Non-pigmented ciliary epithelial cell (primary cell): ENCODE results near the gene MYO7A.
A peak's percentile ranks its signal among the peaks of the same experiment; 100 is the strongest.

Experiments used
- DNase-seq: peaks from one replicate; pipeline ENCODE4 v3.0.0-alpha.2; 2010; ENCODE audit warnings: low read depth

The MYO7A gene

DNA sequence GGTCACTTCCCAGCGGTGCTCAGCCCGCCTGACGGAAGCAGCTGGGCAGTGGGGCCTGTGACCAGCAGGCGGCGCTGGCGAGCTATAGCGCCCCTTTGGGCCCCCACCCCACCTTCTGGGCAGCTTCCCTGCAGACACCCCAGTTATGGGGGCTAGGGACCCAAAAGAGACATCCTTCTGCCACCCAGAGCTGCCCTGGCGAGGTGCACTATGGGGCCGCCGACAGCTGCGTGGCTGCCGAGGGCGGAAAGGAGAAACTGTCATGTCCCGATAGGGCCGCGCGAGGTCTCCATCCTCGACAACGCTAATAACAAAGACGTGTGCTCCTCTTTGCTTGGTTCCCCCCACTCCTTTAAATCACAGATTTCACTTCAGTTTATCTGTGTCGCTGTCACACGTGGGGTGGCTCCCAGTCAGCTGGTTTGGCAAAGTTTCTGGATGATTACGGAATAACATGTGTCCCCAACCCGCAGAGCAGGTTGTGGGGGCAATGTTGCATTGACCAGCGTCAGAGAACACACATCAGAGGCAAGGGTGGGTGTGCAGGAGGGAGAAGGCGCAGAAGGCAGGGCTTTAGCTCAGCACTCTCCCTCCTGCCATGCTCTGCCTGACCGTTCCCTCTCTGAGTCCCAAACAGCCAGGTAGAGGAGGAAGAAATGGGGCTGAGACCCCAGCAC is 673 bp upstream of the MYO7A start:
- no peak for DNase-seq

DNA sequence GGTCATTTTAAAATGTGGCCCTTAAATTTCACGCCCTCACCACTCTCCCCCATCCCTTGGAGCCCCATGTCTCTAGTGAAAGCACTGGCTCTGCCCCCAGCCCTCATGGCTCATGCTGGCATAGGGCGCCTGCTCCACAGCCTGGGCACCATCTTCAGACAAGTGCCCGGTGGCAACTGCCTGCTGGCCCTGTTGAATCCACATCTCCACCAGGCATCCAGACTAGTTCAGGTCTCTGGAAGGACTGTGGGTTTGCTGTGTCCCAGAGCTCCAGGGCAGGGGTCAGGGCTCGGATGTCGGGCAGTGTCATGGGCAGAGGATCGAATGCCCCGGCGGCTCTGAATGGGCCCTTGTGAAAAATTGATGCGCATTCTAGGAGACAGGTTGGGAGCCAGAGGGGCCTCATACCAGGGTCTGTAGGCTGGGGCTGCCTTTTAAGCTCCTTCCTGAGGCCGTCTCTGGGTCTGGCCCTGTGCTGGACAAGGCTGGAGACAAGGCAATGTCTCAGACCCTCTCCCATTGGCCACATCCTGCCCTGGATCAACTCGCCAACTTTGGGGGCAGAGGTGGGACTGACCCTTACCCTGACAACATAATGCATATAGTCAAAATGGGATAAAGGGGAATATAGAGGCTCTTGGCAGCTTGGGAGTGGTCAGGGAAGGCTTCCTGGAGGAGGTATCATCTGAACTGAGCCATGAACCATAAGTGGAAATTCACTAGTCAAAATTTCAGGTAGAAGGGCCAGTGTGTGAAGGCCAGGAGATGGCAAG is 1.2 kb downstream of the MYO7A start:
- DNase-seq = no peak

DNA sequence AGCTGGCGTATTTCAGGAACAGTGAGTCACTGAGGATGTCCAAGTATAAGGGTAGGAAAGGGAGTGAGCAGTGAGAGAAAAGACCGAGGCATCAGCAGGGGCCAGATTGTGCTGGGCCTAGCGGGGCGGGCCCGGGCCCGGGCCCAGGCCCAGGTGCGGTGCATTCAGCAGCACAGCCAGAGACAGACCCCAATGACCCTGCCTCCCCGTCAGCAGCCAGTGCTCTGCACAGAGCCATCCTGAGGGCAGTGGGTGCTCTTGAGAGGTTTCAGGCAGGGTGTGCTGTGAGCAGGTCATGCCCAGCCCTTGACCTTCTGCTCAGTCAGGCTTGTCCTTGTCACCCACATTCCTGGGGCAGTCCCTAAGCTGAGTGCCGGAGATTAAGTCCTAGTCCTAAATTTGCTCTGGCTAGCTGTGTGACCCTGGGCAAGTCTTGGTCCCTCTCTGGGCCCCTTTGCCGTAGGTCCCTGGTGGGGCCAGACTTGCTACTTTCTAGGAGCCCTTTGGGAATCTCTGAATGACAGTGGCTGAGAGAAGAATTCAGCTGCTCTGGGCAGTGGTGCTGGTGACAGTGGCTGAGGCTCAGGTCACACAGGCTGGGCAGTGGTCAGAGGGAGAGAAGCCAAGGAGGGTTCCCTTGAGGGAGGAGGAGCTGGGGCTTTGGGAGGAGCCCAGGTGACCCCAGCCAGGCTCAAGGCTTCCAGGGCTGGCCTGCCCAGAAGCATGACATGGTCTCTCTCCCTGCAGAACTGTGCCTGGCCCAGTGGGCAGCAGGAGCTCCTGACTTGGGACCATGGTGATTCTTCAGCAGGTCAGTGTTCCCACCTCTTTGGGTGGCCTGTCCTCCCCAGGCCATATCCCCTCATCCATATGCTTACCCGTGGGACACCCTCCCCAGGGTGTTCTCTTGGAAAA is 2.1 kb downstream of the MYO7A start:
- DNase-seq = no peak

DNA sequence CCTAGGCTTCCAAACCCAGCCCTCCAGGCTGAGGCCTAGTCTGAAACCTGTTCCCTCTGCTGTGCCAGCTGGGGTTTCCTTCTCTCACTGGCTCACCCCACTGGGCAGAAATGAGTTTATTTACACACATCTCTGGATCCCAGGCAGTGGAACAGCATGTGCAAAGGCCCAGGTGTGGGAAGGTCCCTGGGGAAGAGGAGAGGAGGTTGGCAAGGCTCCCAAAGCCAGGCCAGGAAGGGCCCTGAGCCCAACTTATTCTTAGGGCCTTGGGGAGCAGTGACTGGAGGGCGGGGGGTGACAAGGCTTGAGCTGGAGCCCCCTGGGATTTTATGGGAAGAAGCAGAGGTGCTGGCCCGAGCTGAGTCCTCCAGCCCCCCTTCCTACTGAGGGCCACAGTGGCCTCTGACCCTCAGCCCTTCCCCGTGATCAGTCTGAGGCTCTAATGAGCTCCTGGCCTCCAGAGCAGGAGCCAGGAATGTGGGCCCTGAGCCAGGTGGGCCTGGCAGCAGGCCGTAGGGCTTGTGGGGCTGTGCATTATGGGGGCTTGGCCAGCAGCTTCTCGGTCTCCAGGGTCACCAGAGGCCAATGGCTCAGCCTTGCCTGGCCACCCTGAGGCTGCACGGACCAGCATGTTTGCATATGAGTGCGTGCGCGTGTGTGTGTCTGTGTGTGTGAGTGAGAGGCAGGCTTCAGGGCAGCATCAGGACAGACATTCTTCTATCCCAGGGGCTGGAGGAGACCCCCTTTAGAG is 2.9 kb downstream of the MYO7A start:
- no peak for DNase-seq

DNA sequence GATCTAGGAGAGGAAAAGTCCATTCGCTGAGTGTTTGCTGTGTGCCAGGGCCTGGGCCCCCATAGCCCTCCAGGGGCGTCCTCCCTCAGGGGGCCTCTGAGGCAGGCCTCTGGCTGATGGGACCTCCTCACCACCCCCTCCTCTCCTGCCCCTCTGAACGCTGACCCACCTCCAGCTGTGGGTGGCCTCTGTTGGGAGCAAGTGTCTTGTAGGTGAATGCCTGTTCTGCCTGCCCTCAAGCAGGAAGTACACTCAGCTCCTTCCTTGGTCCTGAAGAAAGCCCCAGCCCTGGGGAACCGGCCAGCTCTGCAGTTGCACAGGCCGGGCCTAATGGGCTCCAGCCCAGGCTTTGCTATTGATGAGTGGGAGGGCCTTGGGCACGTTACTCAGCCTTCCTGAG is 3.5 kb downstream of the MYO7A start:
- no peak for DNase-seq

DNA sequence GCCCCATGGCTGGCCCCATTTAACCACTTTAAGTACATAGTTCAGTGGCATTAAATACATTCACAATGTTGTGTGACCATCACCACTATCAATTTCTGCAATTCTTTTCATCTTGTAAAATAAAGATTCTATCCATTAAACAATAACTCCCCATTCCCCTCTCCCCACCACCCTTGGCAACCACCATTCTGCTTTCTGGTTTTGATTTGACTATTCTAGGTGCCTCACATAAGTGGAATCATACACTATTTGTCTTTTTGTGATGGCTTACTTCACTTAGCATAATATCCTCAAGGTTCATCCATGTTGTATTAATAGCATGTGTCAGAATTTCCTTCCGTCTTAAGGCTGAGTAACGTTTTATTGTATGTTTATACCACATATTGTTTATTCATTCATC is 7.0 kb downstream of the MYO7A start:
- no peak for DNase-seq

DNA sequence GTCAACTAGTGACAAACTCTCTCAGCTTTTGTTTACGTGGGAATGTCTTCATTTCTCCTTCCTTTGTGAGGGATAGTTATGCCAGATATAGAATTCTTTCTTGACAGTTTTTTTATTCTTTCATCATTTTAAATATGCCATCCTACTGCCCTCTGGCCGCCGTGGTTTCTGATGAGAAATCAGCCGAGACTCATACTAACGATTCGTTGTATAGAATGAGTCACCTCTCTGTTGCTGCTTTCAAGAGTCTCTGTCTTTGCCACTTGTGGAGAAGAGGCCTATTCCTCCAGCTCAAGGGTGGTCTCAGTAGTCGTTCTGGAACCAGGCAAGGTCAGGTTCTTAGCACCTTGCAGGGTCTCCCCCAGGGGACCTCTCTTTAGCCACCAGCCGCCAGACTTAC is 8.0 kb downstream of the MYO7A start:
- DNase-seq = no peak

DNA sequence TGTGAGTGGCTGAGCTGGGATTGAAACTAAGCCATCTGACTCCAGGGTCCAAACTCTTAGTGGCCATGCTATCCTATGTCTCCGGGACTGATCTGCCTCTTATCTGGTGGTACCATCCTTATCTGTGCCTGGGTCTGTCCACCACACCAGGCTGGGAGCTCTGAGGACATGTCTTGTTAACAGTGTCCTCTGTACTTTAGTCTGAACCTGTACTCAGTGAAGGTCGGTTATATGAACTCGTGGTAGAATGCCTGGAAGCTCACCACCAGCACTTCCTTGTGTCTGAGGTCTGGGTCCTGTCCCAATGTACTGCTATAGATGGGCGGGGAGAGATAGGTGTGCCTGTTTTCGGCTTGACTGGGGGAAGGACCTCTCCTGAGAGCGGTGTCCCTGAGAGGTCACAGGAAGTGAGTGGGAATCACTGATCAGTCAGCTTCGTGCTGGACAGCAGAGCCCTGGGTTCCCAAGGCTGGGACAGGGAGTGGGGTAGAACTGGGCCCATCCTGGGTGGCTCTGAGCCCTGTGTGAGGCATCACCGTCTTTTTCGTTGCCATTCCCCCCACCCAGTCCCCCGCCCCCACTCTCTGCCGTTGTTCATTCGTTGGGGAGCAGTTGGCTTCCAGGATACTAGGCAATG is 8.9 kb downstream of the MYO7A start:
- DNase-seq = no peak

DNA sequence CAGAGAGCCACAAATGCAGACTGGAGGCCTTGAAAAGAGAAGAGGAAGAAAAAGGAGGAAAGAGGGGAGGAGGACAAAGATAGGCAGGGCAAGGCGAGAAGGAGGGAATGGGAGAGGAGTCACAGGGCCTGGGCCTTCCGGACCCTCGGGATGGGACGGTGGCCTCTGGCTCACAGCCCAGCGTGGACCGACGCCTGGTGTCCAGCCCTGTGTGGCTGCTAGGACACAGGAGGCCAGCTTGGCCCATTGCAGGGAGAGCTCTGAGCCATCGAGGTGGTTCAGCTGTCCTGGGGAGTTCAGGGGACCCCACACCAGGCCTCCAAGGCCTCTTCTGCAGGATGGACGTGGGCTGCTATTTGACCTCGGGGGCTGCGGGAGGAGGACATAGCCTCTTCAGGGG is 9.4 kb downstream of the MYO7A start:
- DNase-seq = no peak

DNA sequence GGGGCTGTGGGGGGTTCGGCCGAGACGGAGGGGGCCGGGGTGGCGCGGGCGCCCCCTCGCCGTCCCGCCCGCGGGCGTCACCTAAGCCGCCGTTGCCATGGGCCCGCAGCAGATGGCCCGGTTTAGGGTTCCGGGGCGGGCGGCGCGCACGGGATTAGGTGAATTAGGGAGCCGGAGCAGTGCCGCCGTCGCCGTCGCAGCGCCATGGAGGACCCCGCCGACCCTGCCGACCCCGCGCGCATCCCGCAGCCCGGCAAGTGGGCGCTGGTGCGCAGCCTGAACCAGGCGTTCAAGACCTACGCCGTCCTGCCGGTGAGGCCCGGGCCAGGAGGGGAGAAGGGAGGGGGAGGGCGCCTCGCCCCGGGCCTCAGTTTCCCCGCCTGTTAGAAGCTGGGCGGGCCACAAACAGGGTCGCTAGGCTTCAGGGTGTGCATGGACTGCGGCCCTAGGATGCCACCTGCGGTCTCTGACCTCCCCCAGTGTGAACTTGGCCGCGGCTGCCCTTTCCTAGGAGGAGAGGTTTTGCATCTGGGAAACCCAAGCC is 10.1 kb downstream of the MYO7A start:
- no peak for DNase-seq

DNA sequence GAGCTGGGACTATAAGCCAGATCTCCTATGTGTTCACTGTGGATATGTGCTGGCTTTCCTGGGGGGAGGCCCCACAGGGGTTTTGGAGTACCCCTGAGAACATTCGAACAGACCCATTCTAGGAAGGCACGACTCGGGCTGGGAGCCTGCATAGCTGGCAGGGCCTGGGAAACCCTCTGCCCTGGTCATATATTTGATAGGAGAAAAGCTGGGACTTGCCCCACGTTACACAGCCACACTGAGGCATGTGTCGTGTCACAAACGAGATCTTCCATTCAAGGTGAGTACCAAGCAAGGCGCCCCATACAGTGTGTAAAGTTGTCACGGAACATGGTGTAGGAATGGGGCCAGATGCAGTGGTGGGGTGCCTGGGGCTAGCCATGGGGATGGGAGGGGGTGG is 11.2 kb downstream of the MYO7A start:
- DNase-seq = no peak

DNA sequence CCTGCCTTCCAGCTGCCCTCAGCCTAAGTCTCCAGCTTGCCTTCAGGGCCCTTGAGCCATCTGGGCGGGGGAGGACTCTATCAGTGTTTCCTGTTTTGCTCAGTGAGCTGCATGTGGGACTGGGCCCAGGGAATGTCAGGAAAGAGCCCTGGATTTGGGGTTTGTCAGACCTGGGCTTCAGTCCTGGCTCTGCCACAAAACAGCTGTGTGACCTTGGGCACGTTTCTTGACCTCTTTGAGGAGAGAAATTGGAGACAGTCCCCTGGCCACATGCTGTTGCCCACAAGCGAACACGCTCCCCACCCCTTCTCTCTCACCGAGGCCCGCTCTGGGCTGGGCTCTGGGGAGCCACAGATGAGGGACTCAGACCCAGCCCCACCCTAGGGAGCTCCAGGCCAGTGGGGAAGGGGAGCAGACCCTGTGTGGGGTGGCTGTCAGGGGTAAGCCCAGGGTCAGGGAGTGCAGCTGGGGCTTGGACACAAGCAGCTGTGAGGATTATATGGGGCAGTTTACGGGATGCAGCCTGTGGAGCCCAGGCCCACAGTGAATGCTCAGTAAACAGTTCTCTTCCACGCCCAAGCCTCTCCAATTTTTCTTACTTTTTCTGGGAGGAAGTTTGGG is 12.3 kb downstream of the MYO7A start:
- no peak for DNase-seq

DNA sequence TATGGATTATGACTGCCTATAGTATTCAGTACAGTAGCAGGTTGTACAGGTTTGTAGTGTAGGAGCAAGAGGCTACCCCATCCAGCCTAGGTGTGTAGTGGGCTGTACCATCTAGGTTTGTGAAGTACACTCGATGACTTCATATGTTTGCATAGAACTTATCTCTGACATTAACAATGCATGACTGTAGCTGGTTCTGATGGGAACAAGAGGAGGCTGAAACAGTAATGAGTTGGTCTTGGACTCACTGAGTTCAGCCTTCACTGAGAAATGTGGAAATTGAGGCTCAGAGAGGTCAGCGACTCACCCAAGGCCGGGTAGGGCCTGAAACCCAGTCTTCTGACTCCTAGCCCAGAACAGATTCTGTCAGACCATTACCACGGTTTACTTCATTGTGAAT is 13.0 kb downstream of the MYO7A start:
- peak; percentile 67 for DNase-seq

DNA sequence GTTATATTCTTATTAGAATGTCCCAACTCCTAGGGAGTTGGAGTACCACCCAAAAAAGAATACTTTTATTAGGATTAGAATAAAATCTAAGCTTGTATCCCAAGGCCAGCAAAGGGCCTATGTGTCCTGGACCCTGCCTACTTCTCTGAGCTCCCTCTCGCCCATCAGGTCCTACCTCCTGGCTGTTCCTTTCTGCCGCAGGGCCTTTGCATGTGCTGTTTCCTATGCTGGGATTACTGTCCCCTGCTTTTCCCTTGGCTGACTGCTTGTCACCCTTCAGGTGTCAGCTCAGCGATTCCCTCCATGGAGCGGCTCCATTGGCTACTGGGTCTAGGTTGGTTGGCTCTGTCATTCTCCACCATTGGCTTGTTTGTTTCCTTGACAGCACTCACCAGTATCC is 13.4 kb downstream of the MYO7A start:
- no peak for DNase-seq

DNA sequence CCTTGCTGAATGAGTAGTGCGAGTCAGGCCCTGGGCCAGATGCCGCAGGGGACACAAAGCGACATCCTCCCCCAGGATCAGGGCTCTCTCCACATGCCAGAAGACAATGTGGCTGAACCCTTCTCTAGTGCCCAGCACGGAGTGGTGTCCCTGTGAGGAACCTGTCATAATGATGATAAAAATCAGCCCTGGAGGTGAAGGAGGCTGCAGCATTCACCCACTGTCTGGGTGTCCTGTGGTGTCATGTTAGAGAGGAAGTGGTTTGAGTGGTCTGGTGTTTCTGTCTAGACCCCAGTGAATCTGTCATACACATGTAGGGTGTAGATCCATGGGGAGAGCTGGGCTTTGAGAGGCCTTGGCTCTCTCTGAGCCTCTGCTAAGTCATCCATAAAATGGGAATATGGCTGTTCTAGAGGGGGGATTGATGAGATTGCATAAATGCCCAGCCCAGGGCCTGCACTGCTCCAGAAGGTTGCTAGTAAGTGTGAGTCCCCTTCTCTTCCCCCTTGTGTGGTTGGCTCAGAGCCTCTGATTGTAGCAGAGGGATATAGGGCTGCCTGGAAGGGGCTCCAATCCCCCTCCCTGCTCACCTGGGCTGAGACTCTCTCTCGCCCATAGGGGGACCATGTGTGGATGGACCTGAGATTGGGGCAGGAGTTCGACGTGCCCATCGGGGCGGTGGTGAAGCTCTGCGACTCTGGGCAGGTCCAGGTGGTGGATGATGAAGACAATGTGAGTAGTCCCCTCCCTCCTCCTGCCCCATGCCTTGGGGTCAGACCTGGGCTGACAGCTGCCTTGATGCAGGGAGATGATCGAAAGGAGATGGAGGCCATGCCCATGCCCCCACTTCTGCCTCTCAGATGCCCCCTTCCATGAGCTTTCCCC is 14.3 kb downstream of the MYO7A start:
- no peak for DNase-seq

DNA sequence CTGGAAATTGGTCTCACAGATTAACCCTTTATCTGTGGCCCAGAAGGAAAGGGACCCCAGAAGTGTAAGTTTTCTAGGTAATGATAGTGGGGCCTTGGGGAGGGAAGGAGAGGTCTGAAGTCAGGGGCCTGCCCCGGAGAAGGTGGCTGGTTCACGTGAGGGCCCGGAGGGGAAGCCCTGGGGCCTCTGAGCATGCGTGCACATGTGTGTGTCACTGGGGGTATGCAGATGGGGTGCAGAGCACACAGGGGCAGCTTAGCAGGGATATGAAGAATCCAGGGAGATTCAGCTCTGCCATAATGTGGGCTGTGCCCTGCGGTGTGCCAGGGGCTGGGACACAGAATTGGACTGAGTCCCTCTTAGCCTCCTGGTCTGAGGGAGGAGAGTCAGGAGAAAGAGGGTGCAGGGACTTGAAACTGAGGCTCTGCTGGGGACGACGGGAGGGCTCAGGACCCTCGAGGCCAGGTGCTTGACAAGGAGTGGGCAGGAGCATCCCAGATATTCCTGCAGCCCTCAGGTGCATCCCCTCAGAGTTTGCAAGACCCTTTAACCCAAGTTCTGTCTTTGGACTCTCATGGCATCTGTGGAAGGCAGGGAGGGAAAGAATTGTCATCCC is 15.5 kb downstream of the MYO7A start:
- DNase-seq = no peak

DNA sequence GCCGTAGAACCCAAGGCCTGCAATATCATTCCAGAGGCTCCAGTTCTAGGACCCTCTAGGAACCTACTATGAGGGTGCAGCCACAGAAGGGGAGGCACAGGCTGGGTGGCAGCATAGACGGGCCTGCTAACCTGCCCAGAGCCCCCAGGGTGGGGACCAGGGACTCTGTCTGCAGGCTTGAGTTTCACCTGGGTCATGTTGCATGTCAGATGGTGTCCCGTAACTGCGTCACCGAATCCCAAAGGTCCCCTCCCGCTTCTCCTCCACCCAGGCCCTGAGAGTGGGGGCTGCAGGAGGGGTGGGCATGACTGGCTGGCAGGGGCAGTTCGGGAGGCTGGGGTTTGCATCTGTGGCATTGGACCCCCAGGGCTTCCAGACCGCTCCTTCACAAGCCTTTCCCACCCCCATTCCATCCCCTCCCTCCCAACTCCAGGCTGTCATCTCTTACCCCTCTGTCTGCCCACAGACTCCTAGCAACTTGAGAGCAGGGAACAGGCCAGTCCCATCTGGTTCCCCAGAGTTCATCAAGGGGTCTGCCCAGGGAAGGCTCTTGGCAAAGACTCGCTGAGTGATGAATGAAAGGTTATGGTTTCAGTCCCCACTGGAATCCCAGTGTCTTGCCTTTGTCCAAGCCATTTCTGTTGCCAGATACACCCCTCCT is 16.3 kb downstream of the MYO7A start:
- DNase-seq = no peak

DNA sequence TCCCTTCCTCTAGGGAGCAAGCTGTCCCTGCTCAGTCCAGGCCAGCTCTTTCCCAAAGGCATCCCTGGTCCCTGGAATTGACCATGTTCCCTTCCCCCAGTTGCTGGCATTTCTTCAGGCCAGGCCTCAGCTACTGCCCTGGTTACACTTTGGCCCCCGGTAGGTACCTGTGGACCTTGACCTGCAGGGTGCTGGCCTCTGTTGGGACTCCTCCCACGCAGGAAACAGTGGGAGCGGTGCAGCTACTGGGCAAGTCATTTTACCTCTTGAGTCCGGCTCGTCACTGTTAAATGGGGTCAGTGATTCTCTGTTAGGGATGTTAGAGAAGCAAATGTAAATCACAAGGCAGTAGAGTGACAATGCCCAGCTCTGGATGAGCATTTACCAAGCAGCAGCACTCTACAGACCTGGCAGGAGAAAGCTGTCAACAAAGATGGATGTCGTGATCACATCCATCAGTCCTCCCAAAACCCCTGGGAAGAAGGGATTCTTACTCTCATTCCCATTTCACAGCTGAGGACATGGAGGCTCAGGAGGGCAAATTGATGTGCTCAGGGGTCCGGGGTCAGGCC is 16.9 kb downstream of the MYO7A start:
- no peak for DNase-seq
